K562 (cell line): ENCODE results near the gene JUN. TPM values are rescaled to one million over a fixed set of nuclear protein-coding genes. Genes with fewer than 3 reads are reported as not detected.

Experiments
- MEIS2 ChIP-seq: fragments of 450-650 bp; IDR thresholded peaks from 2 replicates; pipeline ENCODE4 v1.6.1; 2014; ENCODE audit warnings: mild to moderate bottlenecking; ENCODE audit not compliant: partially characterized antibody
- ZFX ChIP-seq: sonication (generic); formaldehyde crosslinking; IDR thresholded peaks from 2 replicates; pipeline ENCODE4 v1.8.0; 2022; ENCODE audit warnings: mild to moderate bottlenecking, missing genetic modification reagents, moderate library complexity
- ZNF146 ChIP-seq: IDR thresholded peaks from one replicate; pipeline ENCODE4 v1.6.1; 2018; ENCODE audit warnings: missing compliant biosample characterization; ENCODE audit not compliant: unreplicated experiment
- ZNF175 ChIP-seq: fragments of 200-800 bp; sonication (Bioruptor generic); IDR thresholded peaks from 2 replicates; pipeline ENCODE4 v1.6.1; 2016; ENCODE audit warnings: low read depth, mild to moderate bottlenecking, missing genetic modification characterization, missing compliant biosample characterization
- ZNF699 ChIP-seq: fragments of 250-450 bp; sonication (Bioruptor Pico); IDR thresholded peaks from 2 replicates; pipeline ENCODE4 v1.8.0; 2021; ENCODE audit warnings: mild to moderate bottlenecking, moderate library complexity; ENCODE audit not compliant: insufficient replicate concordance
- polyA plus RNA-seq, 8 experiments: library from polyadenylated mRNA; depleted of rRNA in 4 of 8; stranded (reverse) in 5 of 8; unstranded in 3 of 8; fragments of >200 nt; fragmentation: Nextera tagmentation in 2 of 8; fragmentation: Illumina TruSeq in 1 of 8; extraction: Ambion mirVana in 2 of 8; extraction: Trizol in 1 of 8; gene quantifications; 2 replicates each; pipeline versions ENCODE4 v1.2.1 to v1.2.3, GENCODE V29; 2011 to 2014; ENCODE audit warnings: inconsistent platforms in 1 of 8, missing spikeins in 1 of 8
- total RNA-seq, 7 experiments: library from RNA; depleted of rRNA in 6 of 7; stranded (reverse); fragments of >200 nt in 6 of 7; fragmentation: Illumina TruSeq in 2 of 7; extraction: Trizol in 2 of 7; gene quantifications; 2 replicates each; pipeline versions ENCODE4 v1.2.1 to v1.2.3, GENCODE V29; 2011 to 2021; ENCODE audit warnings: low replicate concordance in 1 of 7
- TF ChIP-seq, protein P1 (sequence below): fragments of 450-650 bp; IDR thresholded peaks from 2 replicates; pipeline ENCODE4 v1.6.1; 2017; ENCODE audit warnings: antibody characterized with exemption, mild to moderate bottlenecking
- TF ChIP-seq, protein P2 (sequence below): fragments of 450-650 bp; conservative IDR thresholded peaks from 2 replicates; pipeline ENCODE4 v1.6.1; 2016; ENCODE audit warnings: missing genetic modification characterization, low read depth, mild to moderate bottlenecking, missing compliant biosample characterization, moderate library complexity

The JUN gene
- total and polyA plus RNA-seq, 9 of the 15 experiments (the other 6 are each of a cell fraction or from before 2014, with no cell fraction given): 0.32 to 23.4 (median 4.0) TPM

DNA sequence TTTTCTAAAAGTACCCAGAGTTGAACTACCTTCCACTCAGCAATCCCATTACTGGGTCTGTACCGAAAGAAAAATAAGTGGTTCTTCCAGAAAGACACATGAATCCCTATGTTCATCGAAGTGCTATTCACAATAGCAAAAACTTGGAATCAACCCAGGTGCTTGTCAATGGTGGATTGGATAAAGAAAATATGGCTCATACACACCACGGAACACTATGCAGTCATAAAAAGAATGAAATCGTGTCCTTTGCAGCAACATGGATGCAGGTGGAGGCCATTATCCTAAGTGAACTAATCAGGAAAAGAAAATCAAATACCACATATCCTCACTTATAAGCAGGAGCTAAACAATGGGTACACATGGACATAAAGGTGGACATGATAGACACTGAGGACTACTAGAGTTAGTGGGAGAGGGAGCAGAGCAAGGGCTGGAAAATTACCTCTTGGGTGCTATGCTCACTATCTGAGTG lies 32.9 kb upstream of the JUN start (continued):
- TF ChIP-seq, protein P1, sequence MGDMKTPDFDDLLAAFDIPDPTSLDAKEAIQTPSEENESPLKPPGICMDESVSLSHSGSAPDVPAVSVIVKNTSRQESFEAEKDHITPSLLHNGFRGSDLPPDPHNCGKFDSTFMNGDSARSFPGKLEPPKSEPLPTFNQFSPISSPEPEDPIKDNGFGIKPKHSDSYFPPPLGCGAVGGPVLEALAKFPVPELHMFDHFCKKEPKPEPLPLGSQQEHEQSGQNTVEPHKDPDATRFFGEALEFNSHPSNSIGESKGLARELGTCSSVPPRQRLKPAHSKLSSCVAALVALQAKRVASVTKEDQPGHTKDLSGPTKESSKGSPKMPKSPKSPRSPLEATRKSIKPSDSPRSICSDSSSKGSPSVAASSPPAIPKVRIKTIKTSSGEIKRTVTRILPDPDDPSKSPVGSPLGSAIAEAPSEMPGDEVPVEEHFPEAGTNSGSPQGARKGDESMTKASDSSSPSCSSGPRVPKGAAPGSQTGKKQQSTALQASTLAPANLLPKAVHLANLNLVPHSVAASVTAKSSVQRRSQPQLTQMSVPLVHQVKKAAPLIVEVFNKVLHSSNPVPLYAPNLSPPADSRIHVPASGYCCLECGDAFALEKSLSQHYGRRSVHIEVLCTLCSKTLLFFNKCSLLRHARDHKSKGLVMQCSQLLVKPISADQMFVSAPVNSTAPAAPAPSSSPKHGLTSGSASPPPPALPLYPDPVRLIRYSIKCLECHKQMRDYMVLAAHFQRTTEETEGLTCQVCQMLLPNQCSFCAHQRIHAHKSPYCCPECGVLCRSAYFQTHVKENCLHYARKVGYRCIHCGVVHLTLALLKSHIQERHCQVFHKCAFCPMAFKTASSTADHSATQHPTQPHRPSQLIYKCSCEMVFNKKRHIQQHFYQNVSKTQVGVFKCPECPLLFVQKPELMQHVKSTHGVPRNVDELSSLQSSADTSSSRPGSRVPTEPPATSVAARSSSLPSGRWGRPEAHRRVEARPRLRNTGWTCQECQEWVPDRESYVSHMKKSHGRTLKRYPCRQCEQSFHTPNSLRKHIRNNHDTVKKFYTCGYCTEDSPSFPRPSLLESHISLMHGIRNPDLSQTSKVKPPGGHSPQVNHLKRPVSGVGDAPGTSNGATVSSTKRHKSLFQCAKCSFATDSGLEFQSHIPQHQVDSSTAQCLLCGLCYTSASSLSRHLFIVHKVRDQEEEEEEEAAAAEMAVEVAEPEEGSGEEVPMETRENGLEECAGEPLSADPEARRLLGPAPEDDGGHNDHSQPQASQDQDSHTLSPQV: peak; percentile 26; the same call in 1 of the 2 replicates
- TF ChIP-seq ZNF146 (CRISPR knock-in tag) (peak; percentile 42), ZFX (CRISPR knock-in tag) (peak; percentile 23; the same call in 1 of the 2 replicates), MEIS2 (peak; percentile 3), ZNF175 (CRISPR knock-in tag) (peak; percentile 39; the same call in 1 of the 2 replicates), ZNF699 (CRISPR knock-in tag) (no peak)
- TF ChIP-seq, protein P2, sequence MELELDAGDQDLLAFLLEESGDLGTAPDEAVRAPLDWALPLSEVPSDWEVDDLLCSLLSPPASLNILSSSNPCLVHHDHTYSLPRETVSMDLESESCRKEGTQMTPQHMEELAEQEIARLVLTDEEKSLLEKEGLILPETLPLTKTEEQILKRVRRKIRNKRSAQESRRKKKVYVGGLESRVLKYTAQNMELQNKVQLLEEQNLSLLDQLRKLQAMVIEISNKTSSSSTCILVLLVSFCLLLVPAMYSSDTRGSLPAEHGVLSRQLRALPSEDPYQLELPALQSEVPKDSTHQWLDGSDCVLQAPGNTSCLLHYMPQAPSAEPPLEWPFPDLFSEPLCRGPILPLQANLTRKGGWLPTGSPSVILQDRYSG (tag): 0 out of 2 replicates have a peak, but pooled peaks have one; percentile 46
